ENCODE data around the gene BIRC7. TPM values are rescaled to one million over a fixed set of nuclear protein-coding genes. Genes with fewer than 3 reads are reported as not detected.

Gene BIRC7
- total RNA-seq, 1 donor from 2014 or later = not detected

DNA sequence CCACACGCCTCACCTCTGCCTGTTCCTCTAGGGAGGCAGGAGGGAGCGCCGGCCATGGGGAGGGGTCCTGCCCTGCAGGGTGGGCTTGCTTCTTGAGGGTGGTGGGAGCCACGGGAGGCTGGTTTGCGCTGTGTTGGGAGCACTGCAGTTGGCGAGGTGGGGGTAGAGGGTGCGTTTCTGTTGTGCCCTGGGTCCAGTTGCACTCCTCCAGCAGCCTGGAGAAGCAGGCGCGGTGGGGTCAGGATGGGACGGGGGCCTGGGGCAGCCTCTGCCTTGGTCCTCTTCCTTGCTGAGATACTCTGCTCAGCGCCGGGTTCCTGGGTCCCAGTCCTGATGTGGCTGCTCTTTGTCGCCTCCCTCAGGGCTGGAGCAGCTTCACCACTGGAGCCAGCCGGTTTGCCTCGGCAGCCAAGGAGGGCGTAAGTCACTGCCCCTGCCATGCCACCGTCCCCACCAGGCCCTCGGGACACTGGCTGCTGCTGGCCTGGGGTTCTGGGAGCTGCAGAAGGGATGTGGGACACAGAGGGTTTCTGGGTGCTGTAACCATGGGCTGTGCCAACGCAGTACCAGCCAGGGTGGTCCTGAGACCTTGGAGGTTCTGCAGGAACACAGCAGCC is 45.3 kb downstream of the BIRC7 start:
- no peak for DNase-seq (ENCODE audit: low read depth in 2 of 2)

DNA sequence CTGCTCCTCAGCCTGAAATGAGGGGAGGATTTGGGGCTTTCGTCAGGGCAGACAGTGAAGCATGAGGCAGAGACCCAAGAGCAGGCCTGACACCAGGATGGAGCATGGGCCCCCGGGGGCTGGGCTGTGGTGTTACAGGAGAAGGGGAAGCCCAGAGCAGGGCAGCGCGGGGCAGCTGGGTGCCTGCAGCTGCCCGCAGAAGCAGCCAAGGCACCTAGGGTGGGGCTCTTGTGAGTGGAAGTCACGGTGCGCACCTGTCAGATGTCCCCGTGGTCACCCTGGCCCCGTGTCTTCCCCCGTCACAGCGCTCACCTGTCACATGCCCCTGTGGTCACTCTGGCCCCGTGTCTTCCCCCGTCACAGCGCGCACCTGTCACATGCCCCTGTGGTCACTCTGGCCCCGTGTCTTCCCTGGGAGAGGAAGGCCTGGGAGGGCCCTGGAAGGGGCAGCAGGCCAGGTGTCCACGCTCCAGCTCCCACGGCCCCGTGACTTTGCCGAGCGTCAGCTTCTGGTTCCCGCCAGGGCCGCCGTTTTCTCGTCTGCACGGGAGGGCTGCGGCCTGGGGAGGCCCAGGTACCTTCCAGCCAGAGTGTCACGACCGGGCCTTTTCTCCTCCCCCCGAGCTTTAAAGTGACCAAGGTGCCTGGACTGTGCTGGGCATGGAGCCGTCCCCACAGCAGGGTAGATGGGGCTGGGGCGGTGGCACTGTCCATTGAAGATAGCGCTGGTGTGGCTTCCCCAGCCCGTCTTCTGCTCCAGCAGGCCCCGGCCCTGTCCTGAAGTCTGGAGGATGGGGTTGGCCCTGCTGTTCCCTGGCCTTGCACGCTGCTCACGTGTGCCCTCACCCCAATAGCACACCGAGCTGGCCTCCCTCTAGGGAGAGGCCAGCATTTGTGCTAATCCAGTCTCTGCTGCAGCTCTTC is 46.3 kb downstream of the BIRC7 start:
- no peak for DNase-seq (ENCODE audit: low read depth in 2 of 2)

DNA sequence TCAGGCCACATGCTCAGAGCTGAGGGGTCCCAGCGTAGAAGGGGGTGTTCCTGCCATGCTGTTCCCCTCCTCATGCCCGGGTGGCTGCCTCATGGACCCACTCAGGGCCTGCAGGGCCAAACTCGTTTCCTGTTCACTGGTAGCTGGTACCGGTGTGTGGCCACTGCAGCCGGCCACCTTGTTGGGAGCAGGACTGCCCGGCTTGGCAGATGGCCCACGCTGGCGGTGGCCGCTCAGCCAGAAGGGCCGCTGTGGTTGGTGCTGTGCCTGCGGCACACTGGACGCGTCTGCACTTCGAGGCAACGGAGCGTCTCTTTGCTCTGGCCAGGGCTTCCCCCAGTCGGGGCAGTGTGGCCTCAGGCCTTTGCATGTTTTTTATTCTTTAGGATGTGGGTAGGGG is 47.2 kb downstream of the BIRC7 start:
- no peak for DNase-seq (ENCODE audit: low read depth in 2 of 2)

DNA sequence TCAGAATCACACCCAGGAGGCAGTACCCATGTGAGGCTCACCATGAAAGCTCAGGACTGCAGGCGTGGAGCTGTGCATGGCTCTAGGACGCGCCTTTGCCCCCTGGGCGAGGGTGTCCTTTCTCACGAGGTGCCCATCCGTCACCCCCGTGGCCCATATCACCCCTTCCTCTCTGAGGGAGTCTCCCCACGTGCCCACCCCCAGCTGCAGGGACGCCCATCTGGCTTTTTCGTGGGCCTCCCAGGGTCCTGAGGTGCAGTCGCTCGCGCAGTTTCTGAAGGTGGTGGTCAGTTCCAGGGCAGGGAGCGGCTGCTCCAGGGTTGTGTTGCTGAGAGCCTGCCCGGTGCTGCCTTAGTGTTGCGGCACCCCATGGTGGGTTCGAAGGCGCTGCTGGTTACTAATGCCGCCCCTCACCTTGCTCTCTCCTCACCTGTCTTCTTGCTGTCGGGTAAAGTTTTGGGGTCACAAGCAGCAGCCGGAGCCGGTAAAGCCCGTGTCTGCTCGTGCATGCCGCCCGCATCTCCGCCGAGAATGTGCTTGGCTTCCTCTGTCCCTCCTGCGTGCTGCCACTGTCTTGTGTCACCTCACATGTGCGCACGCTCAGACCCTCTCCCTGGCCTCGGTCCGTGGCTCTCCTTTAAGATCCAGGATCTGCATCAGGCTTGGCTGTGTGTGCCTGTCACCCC is 47.8 kb downstream of the BIRC7 start:
- DNase-seq (ENCODE audit: low read depth in 2 of 2) = no peak

DNA sequence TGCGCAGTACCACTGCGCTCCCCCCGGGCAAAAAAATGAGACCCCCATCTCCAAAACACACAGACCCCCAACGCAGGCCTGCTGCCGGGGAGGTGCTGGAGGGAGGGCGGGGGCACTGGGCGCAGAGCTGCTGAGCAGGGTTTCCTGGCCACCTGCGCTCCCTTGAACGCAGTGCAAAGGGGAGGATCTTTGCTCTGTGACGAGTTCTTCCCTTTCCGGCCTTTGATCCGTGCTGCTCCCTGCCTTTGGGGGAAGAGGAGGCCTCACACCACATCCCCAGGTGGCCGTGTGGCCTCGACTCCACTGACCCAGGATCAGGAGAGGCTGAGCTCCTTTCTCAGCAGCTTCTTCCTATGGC is 48.4 kb downstream of the BIRC7 start:
- DNase-seq (ENCODE audit: low read depth in 2 of 2) = peak; percentile 46 to 72

DNA sequence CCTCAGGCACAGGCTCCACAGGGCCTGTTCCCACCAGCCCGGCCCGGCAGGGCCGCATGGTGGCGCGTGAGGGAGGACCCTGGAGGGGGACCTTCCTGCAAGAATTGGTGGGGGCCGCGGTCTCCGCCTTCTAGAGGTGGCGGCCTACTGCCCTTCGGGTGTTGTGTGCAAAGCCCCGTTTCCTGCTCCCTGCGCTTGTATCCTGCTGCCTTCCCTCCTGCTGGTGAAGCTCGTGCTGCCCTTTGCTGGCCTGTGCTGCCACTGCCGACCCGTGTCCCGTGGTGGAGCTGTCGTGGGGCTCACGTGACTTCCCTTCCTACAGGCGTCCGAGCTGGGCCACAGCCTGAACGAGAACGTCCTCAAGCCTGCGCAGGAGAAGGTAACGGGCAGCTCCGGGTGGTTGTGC is 48.8 kb downstream of the BIRC7 start:
- DNase-seq (ENCODE audit: low read depth in 2 of 2) = peak; percentile 37 to 76

DNA sequence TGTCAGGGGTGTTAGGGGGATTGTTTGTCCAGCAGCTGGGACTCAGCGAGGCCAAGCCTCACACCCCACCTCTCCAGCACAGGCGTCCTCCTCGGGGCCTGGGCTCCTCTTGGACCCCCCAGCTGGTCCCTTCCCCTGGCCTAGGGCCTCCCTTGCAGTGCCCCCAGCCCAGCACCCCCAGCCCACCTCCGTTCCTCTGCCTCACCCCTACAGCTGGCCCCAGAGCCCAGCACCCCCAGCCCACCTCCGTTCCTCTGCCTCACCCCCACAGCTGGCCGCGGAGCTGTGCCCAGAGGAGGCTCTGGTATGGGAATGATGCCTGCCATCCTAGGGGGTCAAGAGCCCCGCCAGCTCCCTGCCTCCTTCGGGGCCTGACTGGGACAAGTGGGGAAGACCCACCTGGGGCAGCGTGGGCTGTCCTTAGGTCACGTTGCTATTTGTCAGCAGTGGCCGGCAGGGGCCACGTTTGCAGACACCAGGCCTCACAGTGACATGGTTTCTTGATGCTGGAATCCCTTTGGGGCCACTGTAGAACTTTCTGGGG is 49.3 kb downstream of the BIRC7 start:
- DNase-seq (ENCODE audit: low read depth in 2 of 2) = no peak

DNA sequence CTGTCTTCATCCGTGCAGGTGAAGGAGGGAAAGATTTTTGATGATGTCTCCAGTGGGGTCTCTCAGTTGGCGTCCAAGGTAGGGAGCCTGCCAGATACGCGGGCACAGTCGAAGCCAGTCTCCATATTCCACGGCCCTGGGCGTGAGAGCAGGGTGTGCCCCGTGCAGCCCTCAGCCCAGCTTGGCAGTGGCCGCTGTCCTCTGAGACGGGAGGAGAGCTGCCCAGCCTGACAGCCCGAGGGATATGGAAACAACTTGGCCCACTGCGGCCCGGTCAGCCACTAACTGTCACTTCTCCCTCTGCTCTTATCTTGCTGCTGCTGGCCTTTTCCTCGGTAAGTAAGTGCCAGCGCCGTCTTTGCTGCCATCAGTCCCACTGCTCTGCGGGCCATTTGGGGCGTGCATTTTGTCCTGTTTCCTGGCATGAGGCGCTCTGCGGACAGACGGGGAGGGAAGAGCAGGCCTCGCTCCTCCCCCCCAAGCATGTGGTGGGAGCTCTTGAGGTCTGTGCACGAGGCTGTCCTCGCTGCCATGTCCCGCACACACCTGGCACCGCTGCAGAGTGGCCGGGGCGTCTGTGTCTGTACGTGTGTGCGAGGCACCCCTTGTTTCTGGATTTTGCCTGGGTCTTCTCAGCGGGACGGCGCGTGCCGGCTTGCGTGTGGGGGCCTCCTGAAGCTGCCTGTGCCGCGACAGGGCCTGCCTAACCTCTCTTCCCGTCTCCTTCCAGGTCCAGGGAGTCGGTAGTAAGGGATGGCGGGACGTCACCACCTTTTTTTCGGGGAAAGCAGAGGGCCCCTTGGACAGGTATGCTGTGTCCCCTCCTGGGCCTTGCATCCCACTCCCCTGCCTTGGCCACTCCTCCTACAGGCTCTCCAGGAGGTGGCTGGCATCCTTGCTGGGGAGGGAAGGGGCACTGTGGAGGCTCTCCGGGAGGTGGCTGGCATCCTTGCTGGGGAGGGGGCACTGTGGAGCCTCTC is 50.2 kb downstream of the BIRC7 start:
- DNase-seq (ENCODE audit: low read depth in 2 of 2) = no peak

DNA sequence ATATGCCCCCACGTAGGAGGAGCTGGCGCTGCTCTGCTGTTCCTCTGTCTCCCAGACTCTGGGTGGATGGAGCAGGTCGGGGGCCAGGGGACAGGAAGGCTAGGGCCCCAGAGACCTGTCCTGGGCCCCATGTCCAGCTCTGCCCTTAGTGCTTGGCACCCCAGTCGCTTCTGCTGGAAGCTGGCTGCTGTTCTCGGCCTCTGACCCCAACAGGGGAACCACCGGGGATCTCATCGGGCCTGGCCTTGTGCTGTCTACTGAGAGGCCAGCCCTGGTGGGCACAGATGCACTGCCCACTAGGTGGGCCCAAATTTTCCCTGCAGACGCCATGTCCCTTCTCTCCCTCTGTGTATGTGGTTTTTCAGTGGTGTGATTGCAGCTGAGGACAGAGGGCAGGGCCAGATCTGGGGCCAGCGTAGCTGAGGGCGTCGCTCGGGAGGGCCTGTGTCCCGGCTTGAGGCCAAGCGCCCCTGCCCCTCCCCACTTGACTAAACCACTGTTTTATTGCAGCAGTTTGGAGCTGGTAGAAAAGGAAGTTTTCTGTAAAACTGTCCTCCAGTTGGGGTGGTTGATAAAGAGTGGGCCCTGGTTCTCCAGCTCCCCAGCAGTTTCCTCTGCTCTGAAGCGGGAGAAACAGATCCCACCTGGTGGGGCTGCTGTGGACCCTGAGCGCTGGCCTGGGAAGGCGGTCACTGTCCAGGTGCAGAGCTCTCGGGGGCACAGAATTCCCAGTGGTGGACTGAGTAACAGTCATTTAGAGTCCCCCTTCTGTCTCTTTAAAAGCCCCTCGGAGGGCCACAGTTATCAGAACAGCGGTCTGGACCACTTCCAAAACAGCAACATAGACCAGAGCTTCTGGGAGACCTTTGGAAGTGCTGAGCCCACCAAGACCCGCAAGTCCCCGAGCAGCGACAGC is 51.3 kb downstream of the BIRC7 start:
- no peak for DNase-seq (ENCODE audit: low read depth in 2 of 2)

DNA sequence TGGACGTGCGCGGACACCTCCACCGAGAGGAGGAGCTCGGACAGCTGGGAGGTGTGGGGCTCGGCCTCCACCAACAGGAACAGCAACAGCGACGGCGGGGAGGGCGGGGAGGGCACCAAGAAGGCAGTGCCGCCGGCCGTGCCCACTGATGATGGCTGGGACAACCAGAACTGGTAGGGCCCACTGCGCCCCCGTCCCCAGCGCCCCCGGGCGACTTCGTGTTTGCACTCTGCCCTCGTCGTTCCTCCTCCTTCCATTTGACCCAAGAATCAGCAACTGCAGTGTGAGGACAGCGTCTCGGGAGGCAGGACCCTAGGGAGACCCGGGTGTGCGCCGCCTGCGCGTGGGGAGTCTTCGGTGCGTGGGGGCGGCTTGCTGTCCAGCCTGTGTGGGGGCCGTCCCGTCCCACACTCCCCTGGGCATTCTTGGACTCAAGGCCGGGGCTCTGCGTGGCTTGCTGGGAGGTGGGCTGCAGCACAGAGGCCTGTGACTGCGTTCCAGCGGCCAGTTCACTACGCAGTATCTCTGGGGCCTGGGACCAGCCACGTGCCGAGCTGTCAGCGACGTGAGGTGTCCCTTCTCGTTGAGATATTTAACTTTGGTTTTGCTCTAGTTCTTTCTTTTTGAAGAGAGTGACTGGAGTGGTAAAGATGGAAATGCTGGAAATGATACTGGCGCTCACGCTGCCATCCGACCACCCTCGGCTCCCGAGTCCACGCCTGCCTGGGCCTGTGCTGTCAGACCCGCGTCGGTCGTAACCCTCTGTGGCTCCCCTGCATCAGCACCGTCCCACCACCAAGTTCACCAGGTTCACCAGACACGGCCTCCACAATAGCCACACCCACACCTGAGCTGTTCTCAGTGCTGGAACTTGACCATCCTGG is 52.2 kb downstream of the BIRC7 start:
- no peak for DNase-seq (ENCODE audit: low read depth in 2 of 2)

DNA sequence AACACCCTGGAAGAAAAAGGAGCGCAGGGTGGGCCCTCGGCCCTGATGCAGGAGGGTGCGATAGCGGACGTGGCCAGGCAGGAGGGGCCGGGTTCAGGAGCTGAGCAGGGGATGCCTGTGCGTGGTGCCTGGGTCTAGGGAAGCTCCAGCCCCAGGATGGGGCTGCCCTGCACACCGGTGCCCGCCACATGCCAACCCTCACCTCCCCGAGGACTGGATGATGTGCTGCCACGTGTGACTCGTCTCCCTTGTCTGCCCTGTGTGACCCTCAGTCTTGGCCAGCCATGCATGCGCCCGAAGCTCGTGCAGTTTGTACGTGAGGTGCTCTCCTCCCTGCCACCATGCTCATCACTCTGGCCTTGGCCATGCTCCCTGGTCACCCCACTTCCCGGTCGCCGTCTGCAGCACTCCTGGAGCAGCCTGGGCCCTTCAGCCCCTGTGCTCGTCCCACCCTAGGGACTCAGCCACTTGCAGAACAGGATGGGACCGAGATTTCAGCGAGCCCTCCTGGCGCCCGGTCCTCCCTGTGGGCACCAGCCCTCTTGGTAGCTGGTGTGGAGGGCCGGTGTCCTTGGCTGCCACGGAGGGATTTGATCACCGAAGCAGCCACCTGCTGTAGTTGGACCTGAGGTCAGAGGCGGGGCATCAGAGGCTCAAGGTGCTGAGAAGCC is 53.0 kb downstream of the BIRC7 start:
- no peak for DNase-seq (ENCODE audit: low read depth in 2 of 2)

DNA sequence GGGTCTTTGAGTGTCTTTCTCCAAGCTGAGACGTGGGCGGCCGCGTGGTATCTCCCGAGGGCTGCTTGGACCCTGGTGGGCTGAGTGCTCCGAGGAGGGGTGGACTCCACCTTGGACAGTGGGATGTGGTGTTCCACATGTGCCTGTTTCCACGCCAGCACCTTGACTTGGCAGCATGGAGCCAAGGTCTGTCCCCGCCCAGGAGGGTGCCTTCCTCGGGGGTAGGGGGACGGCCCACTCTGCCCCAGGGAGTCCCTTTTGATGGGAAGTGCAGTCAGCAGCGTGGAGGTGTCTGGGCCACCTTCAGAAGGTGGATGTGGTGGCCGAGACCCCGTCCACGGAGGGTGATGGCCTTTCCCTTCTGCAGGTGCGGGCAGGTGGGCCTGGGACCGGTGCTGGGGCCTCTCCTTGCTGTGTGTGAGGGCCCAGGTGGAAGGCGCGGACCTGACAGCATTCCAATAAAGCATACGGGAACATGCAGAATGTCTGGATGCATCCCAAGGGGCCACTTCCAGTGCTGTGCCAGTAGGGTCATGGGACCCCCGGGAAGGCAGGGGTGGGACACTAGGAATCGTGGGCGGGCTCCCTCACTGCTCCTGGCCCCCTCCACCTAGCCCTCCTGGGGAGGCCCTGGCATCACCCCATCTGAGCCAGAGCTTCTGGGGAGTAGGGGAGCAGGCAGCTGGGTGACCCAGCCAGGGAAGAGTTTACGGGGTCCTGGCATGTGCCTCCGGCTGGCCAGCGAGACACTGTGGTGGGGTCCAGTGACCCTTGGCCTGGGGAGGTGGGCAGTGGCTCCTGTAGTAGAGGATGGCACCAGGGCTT is 53.8 kb downstream of the BIRC7 start:
- no peak for DNase-seq (ENCODE audit: low read depth in 2 of 2)

Other genes with a start within 250 kb of the BIRC7 start
- not detected in 2 replicates for gene BHLHE23, start 228.9 kb upstream of the BIRC7 start, total RNA-seq
- gene YTHDF1, start 19.8 kb upstream of the BIRC7 start, total RNA-seq = 16.4 and 24.3 TPM in 2 replicates
- not detected in 2 replicates for gene NKAIN4, start 18.6 kb downstream of the BIRC7 start, total RNA-seq
- gene ARFGAP1, start 36.9 kb downstream of the BIRC7 start, total RNA-seq = 36.7 and 46.8 TPM in 2 replicates
- 0.13 TPM in 1 of 2 replicates, not detected in the other for gene COL20A1, start 57.3 kb downstream of the BIRC7 start, total RNA-seq
- gene CHRNA4, start 125.4 kb downstream of the BIRC7 start, total RNA-seq = 0.13 TPM in 2 replicates
- gene KCNQ2, start 236.8 kb downstream of the BIRC7 start, total RNA-seq = not detected in 2 replicates

All from dermis microvascular lymphatic vessel endothelial cell (primary cell).